Aorta (tissue), 5 donors: Measurements from ENCODE around the gene ARL5C. TPM values are rescaled to one million over a fixed set of nuclear protein-coding genes. Genes with fewer than 3 reads are reported as not detected.

ENCODE experiments used
- ATAC-seq: fragments of 200-7000 bp; cut with Tn5 transposase; one replicate; pipeline ENCODE4 v1.9.1; 2022; ENCODE audit warnings: moderate library complexity; ENCODE audit not compliant: low FRiP score
- DNase-seq, 2 donors: peaks; one replicate each; pipeline ENCODE4 v3.0.0-alpha.2; 2020
- H3K27ac ChIP-seq, 2 donors: one replicate each; pipeline ENCODE4 v1.5.1; 2013; ENCODE audit warnings: low read length in 2 of 2, mild to moderate bottlenecking in 2 of 2, moderate library complexity in 2 of 2, control low read depth in 1 of 2, inconsistent platforms in 1 of 2, low read depth in 1 of 2
- H3K27me3 ChIP-seq, 2 donors: one replicate each; pipeline ENCODE4 v1.6.1; 2013; ENCODE audit warnings: control low read depth in 1 of 2, low read length in 1 of 2, mild to moderate bottlenecking in 1 of 2, moderate library complexity in 1 of 2; ENCODE audit not compliant: insufficient read depth in 2 of 2, control insufficient read depth in 1 of 2
- H3K36me3 ChIP-seq, 2 donors: one replicate each; pipeline ENCODE4 v1.6.1; 2013; ENCODE audit warnings: control low read depth in 1 of 2, low read length in 1 of 2, mild to moderate bottlenecking in 1 of 2; ENCODE audit not compliant: insufficient read depth in 2 of 2, control insufficient read depth in 1 of 2
- H3K4me1 ChIP-seq, 2 donors: one replicate each; pipeline ENCODE4 v1.6.1; 2013; ENCODE audit warnings: low read length in 2 of 2, control low read depth in 1 of 2, mild to moderate bottlenecking in 1 of 2, moderate library complexity in 1 of 2; ENCODE audit not compliant: insufficient read depth in 2 of 2, control insufficient read depth in 1 of 2
- H3K4me3 ChIP-seq, 2 donors: one replicate each; pipeline ENCODE4 v1.5.1; 2013; ENCODE audit warnings: low read length in 2 of 2, control low read depth in 1 of 2, mild to moderate bottlenecking in 1 of 2
- H3K9me3 ChIP-seq: one replicate; pipeline ENCODE4 v1.6.1; 2013; ENCODE audit warnings: mild to moderate bottlenecking, low read length; ENCODE audit not compliant: control insufficient read depth
- WGBS, 2 donors: extraction: QIAGEN DNeasy Blood & Tissue Kit; methylation state at CpG; one replicate each; pipeline ENCODE4 v1.1.7; 2013; 5-methylcytosine and 5-hydroxymethylcytosine counted together
- intact Hi-C, 2 donors: fragments of 100-400 bp; cut with DNase I; formaldehyde crosslinking; loops; one replicate each; pipeline versions ENCODE4 v1.14.2 to v1.15.0; 2022
- long read RNA-seq, 2 donors: library from polyadenylated mRNA; unstranded; transcript quantifications; one replicate each; pipeline ENCODE4 v2.0.0, GENCODE V29; 2020 to 2021
- polyA plus RNA-seq, 2 donors: library from polyadenylated mRNA; stranded (reverse); fragments of 200-250 nt; gene quantifications; one replicate each; pipeline ENCODE4 v1.2.3, GENCODE V29; 2013
- total RNA-seq, 2 donors: library from RNA; stranded (reverse); fragmentation: NEBNext Ultra II Directional; extraction: Animal tissue kit (Norgen Biotek cat#: 25700); gene quantifications; one replicate each; pipeline ENCODE4 v1.2.1, GENCODE V29; 2021
- donor health status: healthy with polysubstance abuse.
- donor health status: Bipolar disorder and iron deficiency.
- donor health status: DM: no; HTN: no; CAD: no.
- donor health status: DM: no; HTN: no; CAD: no.
- donor health status: DM: yes; HTN: yes; CAD: no.

The ARL5C gene, protein sequence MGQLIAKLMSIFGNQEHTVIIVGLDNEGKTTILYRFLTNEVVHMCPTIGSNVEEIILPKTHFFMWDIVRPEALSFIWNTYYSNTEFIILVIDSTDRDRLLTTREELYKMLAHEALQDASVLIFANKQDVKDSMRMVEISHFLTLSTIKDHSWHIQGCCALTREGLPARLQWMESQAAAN
- total RNA-seq (under 1 TPM in 1 of 2 donors, not detected in 1; 0.54 TPM), polyA plus RNA-seq (not detected)
- long read RNA-seq, donor 1, result 0 reads
- long read RNA-seq, donor 2, result 0 reads

- Histone ChIP-seq H3K36me3 (no peaks in the 10 kb centered on the region), H3K4me1 (no peaks in the 10 kb centered on the region), H3K9me3 (no peaks in the 10 kb centered on the region), H3K27me3 (no peaks in the 10 kb centered on the region), H3K27ac (no peak within 1 kb of the TSS), H3K4me3 (peak within 1 kb of the TSS; percentile 0 to 23)
- ATAC-seq (peak; percentile 4), DNase-seq (no peak)
- WGBS, 2 donors, result 71 to 73% methylated on average over 17 of the region's 17 CpGs
- intact Hi-C loops, result no loop called here
Observed at GRCh38 chr17:39165841-39166349, at the start of gene ARL5C. TSS of gene ARL5C (minus strand) at chr17:39166161. CDS start at chr17:39165760, 401 bp downstream.

DNA sequence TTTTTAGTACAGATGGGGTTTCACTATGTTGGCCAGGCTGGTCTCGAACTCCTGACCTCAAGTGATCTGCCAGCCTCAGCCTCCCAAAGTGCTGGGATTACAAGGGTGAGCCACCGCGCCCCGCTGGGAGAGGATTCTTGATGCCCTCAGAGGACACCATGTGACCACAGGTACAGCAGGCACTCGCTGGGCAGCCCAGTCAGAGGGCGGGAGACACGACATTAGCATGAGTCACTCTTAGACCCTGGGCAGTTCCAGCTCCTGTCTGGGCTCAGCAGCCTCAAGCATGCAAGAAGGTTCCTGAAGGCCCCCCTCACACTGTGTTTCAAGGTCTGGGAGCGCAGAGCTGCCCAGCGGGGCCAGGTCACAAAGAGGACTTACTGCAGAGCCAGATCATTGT is 47.9 kb upstream of the ARL5C start:
- 64 to 70% methylated on average over 9 of the region's 9 CpGs for WGBS, 2 donors
- Histone ChIP-seq H3K27me3 (no peaks in the 10 kb centered on the region), H3K36me3 (no peaks in the 10 kb centered on the region), H3K4me3 (no peak overlapping the region), H3K9me3 (no peaks in the 10 kb centered on the region), H3K27ac (no peak overlapping the region), H3K4me1 (no peaks in the 10 kb centered on the region)
- DNase-seq, result no peak
- intact Hi-C loops, result no loop called here
- no peak for ATAC-seq

- DNase-seq (no peak), ATAC-seq (no peak)
- Histone ChIP-seq H3K36me3 (no peaks in the 10 kb centered on the region), H3K27me3 (no peaks in the 10 kb centered on the region), H3K4me3 (no peak overlapping the region), H3K9me3 (no peaks in the 10 kb centered on the region), H3K4me1 (no peaks in the 10 kb centered on the region), H3K27ac (no peak overlapping the region)
- 52 to 54% methylated on average over 16 of the region's 16 CpGs for WGBS, 2 donors
- intact Hi-C loops, result no loop called here
Observed at GRCh38 chr17:39212841-39213480, 47.0 kb upstream of the ARL5C start.

DNA sequence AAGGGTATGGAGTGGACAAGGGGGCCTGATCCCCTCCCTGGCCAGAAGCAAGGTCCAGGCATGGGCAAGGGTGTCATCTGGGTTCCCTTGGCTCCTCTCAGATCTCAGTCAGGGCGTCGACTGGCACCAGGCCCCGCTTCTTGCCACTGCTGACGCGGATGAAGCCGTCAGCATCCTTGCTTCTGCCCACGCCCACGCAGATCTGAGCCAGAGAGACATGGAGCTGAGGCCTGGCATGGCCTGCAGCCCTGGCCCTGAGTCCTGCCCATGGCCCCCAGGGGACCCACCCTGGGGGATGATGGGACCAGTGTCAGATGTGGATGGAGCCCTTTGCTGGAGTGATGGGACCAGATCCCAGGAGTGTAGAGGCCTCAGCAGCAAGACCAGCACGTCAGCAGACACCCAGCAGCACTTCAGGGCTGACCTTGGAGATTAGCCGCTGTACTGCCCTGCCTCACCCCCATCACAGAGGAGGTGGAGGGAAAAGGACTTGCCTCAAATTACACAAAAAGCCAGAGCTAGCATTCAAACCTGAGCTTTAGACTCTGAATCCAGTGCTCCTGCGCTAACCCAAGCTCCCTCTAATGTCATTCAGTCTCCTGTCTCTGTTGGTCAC is 46.3 kb upstream of the ARL5C start:
- no peaks in the 10 kb centered on the region for H3K27me3 ChIP-seq
- WGBS, 2 donors, result 49 to 52% methylated on average over 11 of the region's 11 CpGs

DNA sequence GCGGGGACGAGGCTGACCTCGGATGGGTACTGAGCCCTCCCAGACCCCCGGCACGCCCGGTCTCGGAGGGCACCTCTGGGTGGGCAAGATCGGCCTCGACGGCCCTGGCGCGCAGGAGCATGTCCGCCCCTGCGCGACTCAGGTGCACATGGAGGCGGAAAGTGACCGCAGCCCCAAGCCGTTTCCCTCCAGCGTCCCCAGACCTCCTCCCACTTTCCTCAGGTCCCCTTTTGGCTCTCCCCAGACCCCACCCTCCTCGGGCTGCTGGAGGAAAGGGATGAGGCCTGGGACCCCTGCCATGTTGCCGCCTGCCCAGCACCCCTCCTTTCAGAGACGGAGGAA is 44.1 kb upstream of the ARL5C start:
- intact Hi-C loops, result no loop called here
- H3K27me3 ChIP-seq, result no peaks in the 10 kb centered on the region
- ATAC-seq, result no peak
- peak overlapping the region in 1 of 2 donors; percentile 34 for H3K27ac ChIP-seq
- DNase-seq, result no peak
- H3K9me3 ChIP-seq, result no peaks in the 10 kb centered on the region
- H3K4me1 ChIP-seq, result no peaks in the 10 kb centered on the region
- H3K4me3 ChIP-seq, result no peak overlapping the region
- no peaks in the 10 kb centered on the region for H3K36me3 ChIP-seq
- 5 to 8% methylated on average over 21 to 22 of the region's 22 CpGs for WGBS, 2 donors

More for the DNA sequence above, 46.3 kb upstream of the ARL5C start:
- H3K9me3 ChIP-seq, result no peaks in the 10 kb centered on the region
- intact Hi-C loops, result no loop called here
- ATAC-seq (no peak), DNase-seq (no peak)
- H3K4me3 ChIP-seq, result no peak overlapping the region
- H3K36me3 ChIP-seq, result no peaks in the 10 kb centered on the region
- H3K4me1 ChIP-seq, result no peaks in the 10 kb centered on the region
- peak overlapping the region in 1 of 2 donors; percentile 14 for H3K27ac ChIP-seq

DNA sequence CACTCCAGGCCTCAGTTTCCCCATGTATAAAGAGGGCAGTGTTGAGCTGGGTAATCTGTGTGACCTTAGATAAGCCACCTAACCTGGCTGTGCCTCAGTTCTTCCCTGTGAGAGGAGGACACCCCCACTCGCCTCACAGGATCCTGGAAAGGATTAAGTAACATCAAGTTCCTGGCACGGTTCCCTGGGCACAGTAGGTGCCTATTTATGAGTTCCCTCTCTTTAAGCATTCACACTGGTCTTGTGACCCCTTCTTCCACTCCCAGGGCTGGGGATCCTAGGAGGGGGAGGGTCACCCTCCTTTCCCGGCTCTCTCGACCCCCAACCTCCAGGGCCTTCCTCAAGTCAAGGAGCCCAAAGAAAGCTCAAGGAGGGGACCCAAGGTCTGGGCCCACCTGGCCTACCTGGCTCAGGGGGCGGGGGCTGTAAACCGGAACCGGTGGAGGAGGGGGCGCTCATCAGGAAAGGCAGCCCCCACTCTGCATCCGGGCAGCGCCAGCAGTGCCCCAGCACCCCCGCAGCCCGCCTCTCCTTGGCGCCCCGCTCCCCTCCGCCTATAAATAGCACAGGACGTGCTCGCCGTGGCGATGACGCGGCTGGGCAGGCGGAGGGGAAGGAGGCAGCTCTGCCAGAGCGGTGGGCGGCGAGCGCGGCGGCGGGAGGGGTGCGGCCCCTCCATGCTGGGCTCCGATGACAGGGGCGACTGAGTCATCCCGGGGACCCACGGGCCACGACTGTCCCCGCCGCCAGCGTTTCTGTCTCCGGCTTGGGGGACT is 43.5 kb upstream of the ARL5C start:
- peak; percentile 90 for ATAC-seq
- 0 to 1% methylated on average over 39 of the region's 39 CpGs for WGBS, 2 donors

DNA sequence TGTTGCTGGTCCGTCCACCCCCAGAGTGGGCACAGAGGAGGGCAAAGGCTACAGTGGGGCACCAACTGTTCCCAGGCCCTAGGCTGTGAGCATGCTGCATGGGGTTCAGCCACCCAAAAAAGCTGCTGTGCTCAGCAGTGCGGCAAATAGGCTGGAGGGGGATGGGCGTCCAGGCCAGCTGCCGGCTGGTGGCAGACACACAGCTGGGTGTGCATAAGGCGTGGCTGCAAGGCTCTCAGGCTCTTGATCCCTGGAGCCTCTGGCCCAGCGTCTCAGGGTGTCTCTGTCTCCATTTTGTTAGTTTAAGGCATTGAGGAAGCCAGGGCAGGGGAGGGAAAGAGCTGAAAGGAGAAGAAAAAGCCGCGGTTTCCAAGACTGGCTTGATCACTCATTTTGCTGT is 42.9 kb upstream of the ARL5C start:
- Histone ChIP-seq H3K4me1 (no peaks in the 10 kb centered on the region), H3K36me3 (peaks cover 0 to 3% of the 10 kb centered on the region in 2 donors), H3K4me3 (no peak overlapping the region), H3K27me3 (no peaks in the 10 kb centered on the region), H3K9me3 (no peaks in the 10 kb centered on the region), H3K27ac (no peak overlapping the region)
- DNase-seq (no peak), ATAC-seq (no peak)
- WGBS, 2 donors, result 53 to 57% methylated on average over 8 of the region's 8 CpGs
- intact Hi-C loops, result no loop called here

More for the DNA sequence above, 43.5 kb upstream of the ARL5C start:
- intact Hi-C loops, result no loop called here
- Histone ChIP-seq H3K4me1 (no peaks in the 10 kb centered on the region), H3K4me3 (no peak overlapping the region), H3K27ac (peak overlapping the region in 1 of 2 donors; percentile 34), H3K9me3 (no peaks in the 10 kb centered on the region), H3K27me3 (no peaks in the 10 kb centered on the region), H3K36me3 (no peaks in the 10 kb centered on the region)
- peak; percentile 94 to 97 for DNase-seq

DNA sequence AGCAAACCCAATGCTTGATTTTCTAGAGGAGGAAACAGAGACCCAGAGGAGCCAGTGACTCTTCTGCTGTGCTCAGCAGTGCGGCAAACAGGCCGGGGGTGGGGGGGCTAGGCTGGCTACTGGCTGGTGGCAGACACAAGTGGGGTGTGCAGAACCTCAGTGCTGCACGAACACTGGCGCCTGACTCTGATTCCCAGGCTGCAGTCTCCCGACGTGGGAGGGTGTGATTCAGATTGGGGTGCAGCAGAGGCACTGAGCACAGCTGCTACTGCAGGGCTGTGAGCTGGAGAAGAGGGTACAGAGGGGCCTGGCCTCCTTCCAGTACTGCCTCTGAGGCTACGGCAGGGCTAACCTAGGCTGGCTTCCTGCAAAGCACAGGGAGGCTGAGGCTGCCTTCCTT is 42.2 kb upstream of the ARL5C start:
- intact Hi-C loops, result no loop called here
- Histone ChIP-seq H3K4me3 (no peak overlapping the region), H3K27ac (no peak overlapping the region), H3K27me3 (no peaks in the 10 kb centered on the region), H3K4me1 (no peaks in the 10 kb centered on the region), H3K36me3 (peaks cover 0 to 3% of the 10 kb centered on the region in 2 donors), H3K9me3 (no peaks in the 10 kb centered on the region)
- WGBS, 2 donors, result 62 to 65% methylated on average over 7 of the region's 7 CpGs
- no peak for DNase-seq
- ATAC-seq, result no peak
